IPS-20b (cell line): ENCODE measurements around the gene FAM156B.
"Not testable (repeated sequence)": the region's sequence is repeated elsewhere in the genome, so short reads cannot be mapped to it uniquely, and the experiment has no call there.

Experiments
- H3K27ac ChIP-seq: one replicate; pipeline ENCODE4 v1.5.1; 2013; ENCODE audit warnings: low read length
- H3K27me3 ChIP-seq: 2 replicates; pipeline ENCODE4 v1.6.1; 2013; ENCODE audit warnings: mild to moderate bottlenecking, low read length, inconsistent platforms; ENCODE audit not compliant: insufficient read depth
- H3K36me3 ChIP-seq: 2 replicates; pipeline ENCODE4 v1.6.1; 2013; ENCODE audit warnings: low read depth, mild to moderate bottlenecking, inconsistent platforms, low read length, moderate library complexity; ENCODE audit not compliant: insufficient read depth
- H3K4me1 ChIP-seq: 2 replicates; pipeline ENCODE4 v1.6.1; 2013; ENCODE audit warnings: mild to moderate bottlenecking, control low read depth, inconsistent platforms, low read length, moderate library complexity; ENCODE audit not compliant: insufficient read depth
- H3K4me3 ChIP-seq: 2 replicates; pipeline ENCODE4 v1.5.1; 2013; ENCODE audit warnings: mild to moderate bottlenecking, low read length, inconsistent platforms
- H3K9ac ChIP-seq: 2 replicates; pipeline ENCODE4 v1.6.1; 2013; ENCODE audit warnings: low read depth, mild to moderate bottlenecking, inconsistent platforms, low read length, moderate library complexity
- H3K9me3 ChIP-seq: 2 replicates; pipeline ENCODE4 v1.6.1; 2013; ENCODE audit warnings: mild to moderate bottlenecking, low read depth, low read length, inconsistent platforms; ENCODE audit not compliant: insufficient read depth

Gene FAM156B, protein sequence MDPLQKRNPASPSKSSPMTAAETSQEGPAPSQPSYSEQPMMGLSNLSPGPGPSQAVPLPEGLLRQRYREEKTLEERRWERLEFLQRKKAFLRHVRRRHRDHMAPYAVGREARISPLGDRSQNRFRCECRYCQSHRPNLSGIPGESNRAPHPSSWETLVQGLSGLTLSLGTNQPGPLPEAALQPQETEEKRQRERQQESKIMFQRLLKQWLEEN

DNA sequence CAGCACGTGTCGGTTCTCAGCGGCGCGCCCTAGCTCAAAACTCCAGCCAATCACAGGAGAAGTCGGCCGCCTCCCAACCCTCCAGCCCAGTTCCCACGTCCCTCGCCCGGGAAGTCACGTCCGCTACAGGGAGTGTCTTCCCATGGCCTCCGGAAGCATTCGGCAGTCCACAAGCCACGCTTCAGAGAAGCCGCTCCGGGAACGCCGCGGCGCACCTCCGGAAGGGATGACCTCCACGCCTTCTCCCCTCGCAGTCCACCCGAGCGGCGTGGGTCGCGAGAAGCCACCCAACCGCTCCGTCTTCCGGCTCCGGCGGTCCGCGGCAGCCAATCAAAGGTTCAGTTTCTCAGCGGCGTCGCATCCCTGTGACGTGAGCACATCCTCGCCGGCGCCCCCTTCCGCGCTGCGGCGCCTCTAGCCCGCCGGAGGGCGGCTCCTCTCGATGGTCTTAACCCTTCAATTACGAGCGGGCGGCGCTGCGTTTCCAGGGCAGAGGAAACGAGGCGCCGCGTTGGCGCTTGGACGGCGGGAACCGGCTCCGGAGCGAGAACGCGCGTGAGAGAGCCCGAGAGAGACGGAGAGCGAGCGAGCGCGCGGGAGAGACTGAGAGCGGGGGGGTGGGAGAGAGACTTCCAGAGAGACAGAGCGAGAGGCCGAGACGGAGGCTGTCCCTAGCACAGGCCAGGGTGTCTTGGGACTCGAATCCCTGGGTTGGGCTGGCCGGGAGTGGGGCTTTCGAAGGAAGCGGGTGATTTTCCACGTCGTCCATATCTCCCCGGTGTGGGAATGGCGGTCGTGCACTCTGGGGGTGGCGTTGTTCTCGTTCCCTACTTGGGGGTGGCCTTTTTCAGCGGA, at the start of gene FAM156B:
Gene FAM156B, plus strand, starts transcription at position 476 of the 855 bp plus-strand sequence. CDS start 9,896 bp downstream, outside the sequence.
- not testable (repeated sequence) for H3K27ac ChIP-seq, H3K4me3 ChIP-seq, H3K4me1 ChIP-seq, H3K36me3 ChIP-seq, H3K9ac ChIP-seq, H3K9me3 ChIP-seq, H3K27me3 ChIP-seq

DNA sequence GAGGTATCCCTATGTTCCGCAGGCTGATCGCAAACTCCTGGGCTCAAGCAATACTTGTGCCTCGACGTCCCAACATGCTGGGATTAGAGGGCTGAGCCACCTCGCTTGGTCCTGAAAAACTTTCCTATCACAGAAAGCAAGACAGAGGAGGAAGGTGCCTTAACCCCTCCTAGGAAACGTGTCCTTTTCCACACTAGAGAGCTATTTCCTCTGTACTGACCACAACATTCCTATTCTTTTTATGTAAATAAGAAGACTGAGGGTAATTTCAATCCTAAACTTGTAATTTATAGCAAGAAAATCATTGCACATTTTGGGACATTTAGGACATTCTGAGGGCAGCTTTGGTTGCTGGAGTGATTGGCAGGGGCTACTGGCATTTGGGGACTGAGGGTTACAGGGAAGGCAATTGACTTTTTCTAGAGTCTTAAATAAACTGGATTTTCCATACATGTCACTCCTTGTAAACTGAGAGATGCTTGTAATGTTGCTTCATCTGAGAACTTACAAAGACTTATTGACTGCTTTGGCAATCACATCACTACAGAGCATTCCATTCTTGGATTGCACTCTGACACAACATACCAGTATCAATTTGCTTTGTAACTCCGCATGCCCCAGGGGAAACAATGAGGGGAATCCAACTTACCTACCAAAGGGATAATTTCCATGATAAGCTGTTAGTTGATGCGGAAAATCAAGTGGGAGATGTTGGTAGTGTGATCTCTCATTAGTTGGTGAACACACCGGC, 44.8 kb upstream of the FAM156B start:
- H3K9ac ChIP-seq: no peak overlapping the region
- no peaks in the 10 kb centered on the region for H3K4me1 ChIP-seq
- no peaks in the 10 kb centered on the region for H3K36me3 ChIP-seq
- no peak overlapping the region for H3K4me3 ChIP-seq
- H3K27ac ChIP-seq: no peak overlapping the region
- no peaks in the 10 kb centered on the region; the same call in 1 of the 2 replicates for H3K9me3 ChIP-seq
- H3K27me3 ChIP-seq: no peaks in the 10 kb centered on the region

DNA sequence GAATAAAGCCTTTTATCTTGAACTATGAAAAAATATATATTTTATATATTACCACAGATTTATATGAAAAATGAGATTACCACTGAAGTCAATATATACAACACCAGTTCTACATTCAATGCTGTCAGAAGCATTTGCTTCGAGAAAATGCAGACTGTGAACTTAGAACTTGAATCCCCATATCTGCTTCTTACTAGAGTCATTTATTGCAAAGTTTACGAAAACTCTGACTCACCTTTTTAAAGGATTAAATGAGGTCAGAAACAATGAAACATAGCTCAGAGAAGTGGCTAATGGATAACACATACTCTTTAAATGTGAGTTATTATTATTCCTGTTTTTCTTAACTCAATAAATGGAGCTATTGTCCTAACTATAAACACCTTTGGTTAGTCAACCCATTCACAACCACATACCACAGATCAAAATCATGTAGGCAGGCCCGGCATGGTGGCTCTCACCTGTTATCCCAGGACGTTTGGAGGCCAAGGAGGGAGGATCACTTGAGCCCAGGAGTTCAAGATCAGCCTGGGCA, 40.1 kb upstream of the FAM156B start:
- not testable (repeated sequence) for H3K9me3 ChIP-seq, H3K27me3 ChIP-seq, H3K9ac ChIP-seq, H3K27ac ChIP-seq, H3K4me1 ChIP-seq, H3K36me3 ChIP-seq, H3K4me3 ChIP-seq

DNA sequence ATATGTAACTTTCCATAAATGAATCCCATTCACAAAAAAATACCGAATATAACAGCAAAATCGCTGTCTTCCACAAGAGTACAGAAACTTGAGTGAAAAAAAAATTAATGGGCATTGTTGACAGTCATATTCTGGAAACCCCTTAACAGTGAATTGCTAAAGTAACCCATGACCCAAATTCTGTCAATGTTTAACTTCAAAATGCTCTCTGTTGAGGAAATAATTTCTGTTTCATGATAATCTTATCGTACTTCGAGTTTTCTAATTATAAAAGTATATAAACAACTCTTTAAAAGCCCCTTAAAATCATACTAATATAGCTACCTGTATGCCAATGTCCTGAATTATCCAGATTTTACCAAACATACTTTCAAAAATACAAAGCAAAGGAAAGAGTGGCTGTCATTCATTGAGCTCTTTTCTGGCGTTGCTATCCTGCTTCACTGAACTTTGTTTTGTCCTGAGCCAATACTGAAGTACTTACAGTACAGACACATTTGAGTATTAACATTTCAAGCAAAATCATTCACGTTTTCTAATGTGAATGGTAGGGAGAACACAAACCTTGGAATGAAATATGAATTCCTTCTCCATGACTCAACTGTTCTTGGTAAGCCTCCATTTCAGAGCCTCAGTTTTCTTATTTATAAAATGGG, 31.7 kb upstream of the FAM156B start:
- H3K36me3 ChIP-seq: no peaks in the 10 kb centered on the region
- H3K9ac ChIP-seq: no peak overlapping the region
- no peak overlapping the region for H3K27ac ChIP-seq
- no peaks in the 10 kb centered on the region for H3K27me3 ChIP-seq
- no peak overlapping the region for H3K4me3 ChIP-seq
- no peaks in the 10 kb centered on the region for H3K4me1 ChIP-seq
- H3K9me3 ChIP-seq: no peaks in the 10 kb centered on the region

DNA sequence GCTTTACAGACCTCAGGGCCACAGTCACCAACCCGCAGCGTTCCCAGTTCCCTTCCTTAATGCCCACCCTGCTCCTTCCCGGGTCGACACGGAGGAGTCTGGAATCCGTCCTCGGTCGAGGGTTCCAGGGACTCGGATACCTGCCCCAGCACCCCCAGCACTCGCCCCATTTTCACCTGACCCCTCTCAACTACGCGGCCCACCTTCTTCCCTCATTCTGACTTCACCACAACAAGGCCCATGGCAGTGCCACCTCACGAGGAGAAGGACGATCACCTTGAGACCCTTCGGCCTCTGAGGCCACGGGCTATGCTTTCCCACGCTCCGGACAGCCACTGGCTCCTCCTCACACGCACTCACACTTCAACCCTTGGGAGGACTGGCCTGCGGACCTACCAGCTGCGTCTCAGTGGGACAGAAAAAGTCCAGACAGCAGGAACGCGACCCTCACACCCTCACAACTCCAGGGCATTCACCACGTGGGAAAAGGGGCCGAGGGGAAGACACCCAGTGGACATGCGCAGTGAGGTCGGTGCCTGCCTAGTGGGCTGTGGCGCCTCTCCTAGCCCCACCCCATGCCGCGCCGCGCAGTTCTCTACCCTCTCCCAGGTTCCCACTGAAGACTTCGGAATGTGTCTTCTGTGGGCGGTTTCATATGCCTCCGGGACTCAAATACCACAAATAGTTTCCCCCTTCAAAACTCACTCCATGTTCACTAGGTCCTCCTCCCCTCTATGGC, 29.4 kb upstream of the FAM156B start, which contains the start of gene XAGE3:
Gene XAGE3, minus strand, starts transcription at position 474 of the 739 bp plus-strand sequence. CDS start 950 bp downstream, outside the sequence.
- H3K36me3 ChIP-seq: no peaks in the 10 kb centered on the region
- H3K4me1 ChIP-seq: no peaks in the 10 kb centered on the region
- H3K9me3 ChIP-seq: no peaks in the 10 kb centered on the region
- H3K27ac ChIP-seq: no peak within 1 kb of the TSS
- no peak within 1 kb of the TSS for H3K4me3 ChIP-seq
- no peaks in the 10 kb centered on the region for H3K27me3 ChIP-seq
- no peak within 1 kb of the TSS for H3K9ac ChIP-seq

DNA sequence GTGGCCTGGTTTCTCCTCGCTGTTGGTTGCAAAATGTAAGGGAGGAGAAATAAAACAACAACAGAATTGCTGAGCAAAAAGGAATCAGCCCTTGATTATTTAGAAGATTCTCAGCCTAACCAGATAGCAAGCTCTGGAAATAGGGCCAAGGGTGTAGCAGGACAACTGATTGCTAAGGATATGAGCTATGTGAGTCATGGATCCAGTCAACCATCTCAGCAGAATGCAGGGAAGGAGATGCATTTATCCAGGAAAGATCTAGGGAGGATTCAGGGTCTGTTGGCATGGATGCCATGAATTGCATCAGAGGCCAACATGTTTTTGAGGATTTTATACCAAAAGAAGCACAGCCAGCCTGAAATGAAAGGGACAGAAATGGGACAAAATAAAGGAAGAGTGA, 27.1 kb upstream of the FAM156B start:
- Histone ChIP-seq H3K4me3 (no peak overlapping the region), H3K36me3 (no peaks in the 10 kb centered on the region), H3K27me3 (no peaks in the 10 kb centered on the region), H3K4me1 (no peaks in the 10 kb centered on the region), H3K9ac (no peak overlapping the region), H3K9me3 (no peaks in the 10 kb centered on the region), H3K27ac (no peak overlapping the region)

DNA sequence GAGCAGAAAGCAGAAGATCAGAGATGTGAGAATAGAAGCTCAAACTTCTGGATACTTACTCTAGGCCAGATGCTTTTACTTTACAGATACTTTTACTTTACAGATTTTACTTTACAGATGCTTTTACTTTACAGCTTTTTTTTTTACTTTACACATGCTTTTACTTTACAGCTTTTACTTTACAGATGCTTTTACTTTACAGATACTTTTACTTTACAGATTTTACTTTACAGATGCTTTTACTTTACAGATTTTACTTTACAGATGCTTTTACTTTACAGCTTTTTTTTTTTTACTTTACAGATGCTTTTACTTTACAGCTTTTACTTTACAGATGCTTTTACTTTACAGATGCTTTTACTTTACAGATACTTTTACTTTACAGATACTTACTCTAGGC, 23.3 kb upstream of the FAM156B start:
- not testable (repeated sequence) for H3K4me1 ChIP-seq, H3K27me3 ChIP-seq, H3K27ac ChIP-seq, H3K4me3 ChIP-seq, H3K9me3 ChIP-seq, H3K9ac ChIP-seq, H3K36me3 ChIP-seq

DNA sequence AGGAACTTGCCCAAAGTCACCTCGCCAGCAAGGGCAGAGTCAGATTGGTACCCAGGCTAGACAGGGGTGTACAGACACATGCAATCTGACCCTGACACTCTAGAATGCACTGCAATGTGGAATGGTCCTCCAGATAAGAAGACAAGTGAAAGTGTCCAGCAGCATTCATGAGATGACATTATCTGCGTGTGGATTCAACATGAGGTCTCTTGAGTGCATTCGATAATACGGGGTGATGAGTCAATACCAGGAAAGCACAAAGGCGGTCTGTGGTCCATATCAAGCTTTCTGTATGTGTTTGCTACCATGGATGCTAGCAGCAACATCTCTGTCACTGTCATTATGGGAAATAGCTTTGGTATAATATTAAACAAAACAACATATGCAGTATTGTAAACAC, 22.5 kb upstream of the FAM156B start:
- H3K9me3 ChIP-seq: no peaks in the 10 kb centered on the region
- no peak overlapping the region for H3K4me3 ChIP-seq
- H3K27me3 ChIP-seq: no peaks in the 10 kb centered on the region
- no peaks in the 10 kb centered on the region for H3K4me1 ChIP-seq
- H3K9ac ChIP-seq: no peak overlapping the region
- no peaks in the 10 kb centered on the region for H3K36me3 ChIP-seq
- no peak overlapping the region for H3K27ac ChIP-seq

DNA sequence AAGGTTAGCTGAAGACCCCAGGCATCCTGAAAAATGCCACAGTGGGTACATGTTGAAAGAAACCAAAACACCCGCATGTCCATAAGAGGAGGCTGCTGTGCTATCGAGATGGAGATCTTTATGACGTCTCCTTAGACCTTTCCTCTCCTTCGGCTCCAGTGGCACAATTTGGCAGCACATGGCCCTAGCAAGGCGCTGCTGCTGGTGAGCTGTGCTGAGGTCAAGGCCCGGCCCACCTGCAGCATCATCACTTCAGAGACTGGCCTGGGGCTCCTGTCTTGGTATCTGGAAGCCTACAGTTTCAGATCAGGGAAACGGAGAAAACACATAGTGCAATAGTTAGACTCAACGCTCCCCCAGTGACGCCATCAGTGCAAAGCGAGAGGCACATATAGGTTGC, 21.7 kb upstream of the FAM156B start:
- H3K36me3 ChIP-seq, H3K9ac ChIP-seq, H3K27ac ChIP-seq, H3K27me3 ChIP-seq, H3K4me1 ChIP-seq, H3K9me3 ChIP-seq, H3K4me3 ChIP-seq: not testable (repeated sequence)

DNA sequence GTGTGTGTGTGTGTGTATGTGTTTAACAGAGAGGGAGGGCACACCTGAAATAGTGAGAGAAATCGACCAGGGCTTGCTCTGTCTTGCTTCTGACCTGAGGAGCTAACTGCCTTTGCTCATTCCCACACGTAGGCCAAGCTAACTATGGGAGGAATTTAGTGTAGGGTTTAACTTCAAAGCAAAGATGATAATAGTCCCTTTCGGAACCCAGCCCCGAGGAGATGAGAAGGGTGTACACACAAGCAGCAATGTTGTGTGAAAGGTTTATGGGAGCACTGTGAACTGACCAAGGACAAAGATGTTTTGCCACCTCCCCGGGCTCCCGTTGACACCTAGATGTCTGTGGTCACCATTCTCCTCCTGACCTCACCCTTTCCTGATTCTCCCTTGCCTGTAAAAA, 20.7 kb upstream of the FAM156B start:
- H3K27ac ChIP-seq, H3K4me1 ChIP-seq, H3K9me3 ChIP-seq, H3K27me3 ChIP-seq, H3K9ac ChIP-seq, H3K4me3 ChIP-seq, H3K36me3 ChIP-seq: not testable (repeated sequence)

DNA sequence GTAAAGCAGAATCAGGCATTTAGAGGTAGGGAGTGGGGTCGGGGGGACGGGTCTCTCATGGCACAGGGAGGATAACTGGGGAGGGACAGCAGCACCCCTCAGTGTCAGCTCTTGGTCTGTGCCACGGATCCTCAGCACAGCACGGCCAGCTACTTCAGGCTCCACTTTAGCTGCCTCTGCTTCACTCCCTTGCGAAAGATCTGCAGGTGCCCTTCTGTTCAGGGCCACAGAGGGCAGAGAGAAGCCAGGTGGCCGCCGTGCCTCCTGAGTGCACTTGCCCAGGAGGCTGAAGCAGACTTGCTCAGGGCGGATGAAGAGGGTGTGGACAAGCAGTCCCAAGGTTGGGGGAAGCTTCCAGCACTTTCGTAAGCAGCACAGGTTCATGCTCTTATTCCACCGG, 9.7 kb upstream of the FAM156B start:
- H3K36me3 ChIP-seq, H3K27me3 ChIP-seq, H3K4me3 ChIP-seq, H3K9me3 ChIP-seq, H3K9ac ChIP-seq, H3K4me1 ChIP-seq, H3K27ac ChIP-seq: not testable (repeated sequence)
